PFSK-1 (cell line): ENCODE results near the gene PCSK5.

Source experiments
- POLR2AphosphoS5 ChIP-seq: IDR thresholded peaks from 2 replicates; pipeline ENCODE4 v1.6.1; 2012; ENCODE audit warnings: low read depth, mild to moderate bottlenecking, control low read depth, low read length, moderate library complexity
- SIN3A ChIP-seq: IDR thresholded peaks from 2 replicates; pipeline ENCODE4 v1.6.1; 2012; ENCODE audit warnings: mild to moderate bottlenecking, low read length, moderate library complexity, borderline replicate concordance; ENCODE audit not compliant: insufficient read depth
- TAF1 ChIP-seq: IDR thresholded peaks from 2 replicates; pipeline ENCODE4 v1.6.1; 2012; ENCODE audit warnings: low read length, control low read depth, borderline replicate concordance; ENCODE audit not compliant: insufficient read depth
- TF ChIP-seq, protein P1 (sequence below), 2 experiments: IDR thresholded peaks; 2 replicates each; pipeline versions ENCODE4 v1.6.1 to v1.8.0; 2011 to 2012; ENCODE audit warnings: low read depth in 2 of 2, low read length in 2 of 2, control low read depth in 1 of 2, inconsistent platforms in 1 of 2, mild to moderate bottlenecking in 1 of 2, moderate library complexity in 1 of 2; ENCODE audit not compliant: insufficient read depth in 1 of 2

DNA sequence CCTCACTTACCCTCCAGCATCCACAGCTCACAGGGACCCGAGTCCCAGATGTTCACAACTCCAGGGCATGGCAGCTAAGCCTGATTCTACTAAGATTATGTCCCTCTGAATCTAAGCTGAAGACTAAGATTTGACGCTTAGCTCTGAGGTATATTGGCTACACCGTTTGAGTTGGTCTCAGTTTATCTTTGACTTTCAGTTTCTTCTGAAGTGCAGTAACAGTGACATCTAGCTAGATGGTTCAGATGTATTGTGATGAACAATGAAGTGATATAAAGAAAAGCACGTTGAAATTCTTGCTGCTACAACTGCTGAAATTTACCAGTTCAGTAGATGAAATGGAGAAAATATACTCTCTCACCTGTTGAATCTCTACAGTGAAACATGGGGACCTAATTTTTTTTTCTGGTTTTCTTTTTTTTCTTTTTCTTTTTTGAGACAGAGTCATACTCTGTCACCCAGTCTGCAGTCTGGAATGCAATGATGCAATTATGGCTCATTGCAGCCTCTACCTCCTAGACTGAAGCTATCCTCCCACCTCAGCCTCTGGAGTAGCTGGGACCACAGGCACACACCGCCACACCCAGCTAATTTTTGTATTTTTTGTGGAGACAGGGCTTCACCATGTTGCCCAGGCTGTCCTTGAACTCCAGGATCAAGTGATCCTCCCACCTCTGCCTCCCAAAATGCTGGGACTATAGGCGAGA, 488.0 kb downstream of the PCSK5 start:
- TF ChIP-seq TAF1, result no peak
- TF ChIP-seq, protein P1, sequence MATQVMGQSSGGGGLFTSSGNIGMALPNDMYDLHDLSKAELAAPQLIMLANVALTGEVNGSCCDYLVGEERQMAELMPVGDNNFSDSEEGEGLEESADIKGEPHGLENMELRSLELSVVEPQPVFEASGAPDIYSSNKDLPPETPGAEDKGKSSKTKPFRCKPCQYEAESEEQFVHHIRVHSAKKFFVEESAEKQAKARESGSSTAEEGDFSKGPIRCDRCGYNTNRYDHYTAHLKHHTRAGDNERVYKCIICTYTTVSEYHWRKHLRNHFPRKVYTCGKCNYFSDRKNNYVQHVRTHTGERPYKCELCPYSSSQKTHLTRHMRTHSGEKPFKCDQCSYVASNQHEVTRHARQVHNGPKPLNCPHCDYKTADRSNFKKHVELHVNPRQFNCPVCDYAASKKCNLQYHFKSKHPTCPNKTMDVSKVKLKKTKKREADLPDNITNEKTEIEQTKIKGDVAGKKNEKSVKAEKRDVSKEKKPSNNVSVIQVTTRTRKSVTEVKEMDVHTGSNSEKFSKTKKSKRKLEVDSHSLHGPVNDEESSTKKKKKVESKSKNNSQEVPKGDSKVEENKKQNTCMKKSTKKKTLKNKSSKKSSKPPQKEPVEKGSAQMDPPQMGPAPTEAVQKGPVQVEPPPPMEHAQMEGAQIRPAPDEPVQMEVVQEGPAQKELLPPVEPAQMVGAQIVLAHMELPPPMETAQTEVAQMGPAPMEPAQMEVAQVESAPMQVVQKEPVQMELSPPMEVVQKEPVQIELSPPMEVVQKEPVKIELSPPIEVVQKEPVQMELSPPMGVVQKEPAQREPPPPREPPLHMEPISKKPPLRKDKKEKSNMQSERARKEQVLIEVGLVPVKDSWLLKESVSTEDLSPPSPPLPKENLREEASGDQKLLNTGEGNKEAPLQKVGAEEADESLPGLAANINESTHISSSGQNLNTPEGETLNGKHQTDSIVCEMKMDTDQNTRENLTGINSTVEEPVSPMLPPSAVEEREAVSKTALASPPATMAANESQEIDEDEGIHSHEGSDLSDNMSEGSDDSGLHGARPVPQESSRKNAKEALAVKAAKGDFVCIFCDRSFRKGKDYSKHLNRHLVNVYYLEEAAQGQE (IDR thresholded peaks at IDR 0.05; ENCODE audit: insufficient read depth in 1 of 2, low read depth in 2 of 2, low read length in 2 of 2), result no peak
- no peak for TF ChIP-seq POLR2AphosphoS5
- no peak for TF ChIP-seq SIN3A
